Mucosa of rectum (tissue), 2 donors: ENCODE measurements around the gene CD200.
A peak's percentile ranks its signal among the peaks of the same experiment; 100 is the strongest.

ENCODE experiments used
- H3K27ac ChIP-seq, 2 donors: one replicate each; pipeline ENCODE4 v1.7.0; 2013; ENCODE audit warnings: inconsistent platforms in 2 of 2, low read depth in 2 of 2, low read length in 2 of 2
- H3K27me3 ChIP-seq, 2 donors: one replicate each; pipeline ENCODE4 v1.7.0; 2013; ENCODE audit warnings: low read length in 2 of 2; ENCODE audit not compliant: control insufficient read depth in 2 of 2, insufficient read depth in 2 of 2
- H3K36me3 ChIP-seq, 2 donors: one replicate each; pipeline ENCODE4 v1.7.0; 2013; ENCODE audit warnings: low read length in 2 of 2; ENCODE audit not compliant: control insufficient read depth in 2 of 2, insufficient read depth in 2 of 2
- H3K4me1 ChIP-seq, 2 donors: one replicate each; pipeline ENCODE4 v1.7.0; 2013; ENCODE audit warnings: low read length in 2 of 2, mild to moderate bottlenecking in 1 of 2; ENCODE audit not compliant: control insufficient read depth in 2 of 2, insufficient read depth in 2 of 2
- H3K4me3 ChIP-seq, 2 donors: one replicate each; pipeline ENCODE4 v1.7.0; 2013; ENCODE audit warnings: low read length in 2 of 2
- H3K9ac ChIP-seq, 2 donors: one replicate each; pipeline ENCODE4 v1.7.0; 2013; ENCODE audit warnings: low read length in 2 of 2, low read depth in 1 of 2, mild to moderate bottlenecking in 1 of 2
- H3K9me3 ChIP-seq, 2 donors: one replicate each; pipeline ENCODE4 v1.7.0; 2013; ENCODE audit warnings: low read length in 2 of 2; ENCODE audit not compliant: control insufficient read depth in 2 of 2
- donor health status: healthy.
- donor health status: Normal muscosa, but diverticular disease.

Gene CD200

DNA sequence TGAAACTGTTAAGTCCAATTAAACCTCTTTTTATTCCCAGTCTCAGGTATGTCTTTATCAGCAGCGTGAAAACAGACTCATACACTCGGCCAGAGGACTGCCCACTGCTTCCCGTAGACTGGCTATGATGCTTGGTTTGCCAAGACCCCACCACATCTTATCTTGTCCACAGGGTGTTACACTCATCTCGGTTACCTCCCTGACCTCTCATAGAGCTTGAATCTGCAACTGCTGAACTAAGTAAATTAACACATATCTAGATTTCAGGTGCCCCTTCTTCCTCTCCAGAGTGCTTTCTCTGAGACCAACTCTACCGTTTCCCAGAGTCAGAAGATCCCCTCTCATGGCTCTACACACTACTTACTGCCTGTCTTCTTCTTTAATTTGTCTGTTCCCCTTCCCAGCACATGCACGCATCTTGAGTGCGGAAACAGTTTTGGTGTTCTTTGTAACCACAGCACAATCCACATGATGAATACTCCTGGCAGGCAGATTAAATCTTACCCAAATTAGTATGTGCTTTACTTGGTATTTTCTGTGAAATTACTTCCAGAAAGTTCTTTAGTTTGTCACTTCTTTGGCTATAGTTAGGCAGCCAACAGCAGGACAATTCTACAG lies 49.7 kb downstream of the CD200 start:
- Histone ChIP-seq H3K27ac (no peak overlapping the region), H3K9ac (no peak overlapping the region), H3K9me3 (no peaks in the 10 kb centered on the region), H3K27me3 (no peaks in the 10 kb centered on the region), H3K36me3 (peaks cover 3 to 5% of the 10 kb centered on the region in 2 donors), H3K4me1 (peaks cover 0 to 5% of the 10 kb centered on the region in 2 donors), H3K4me3 (no peak overlapping the region)

DNA sequence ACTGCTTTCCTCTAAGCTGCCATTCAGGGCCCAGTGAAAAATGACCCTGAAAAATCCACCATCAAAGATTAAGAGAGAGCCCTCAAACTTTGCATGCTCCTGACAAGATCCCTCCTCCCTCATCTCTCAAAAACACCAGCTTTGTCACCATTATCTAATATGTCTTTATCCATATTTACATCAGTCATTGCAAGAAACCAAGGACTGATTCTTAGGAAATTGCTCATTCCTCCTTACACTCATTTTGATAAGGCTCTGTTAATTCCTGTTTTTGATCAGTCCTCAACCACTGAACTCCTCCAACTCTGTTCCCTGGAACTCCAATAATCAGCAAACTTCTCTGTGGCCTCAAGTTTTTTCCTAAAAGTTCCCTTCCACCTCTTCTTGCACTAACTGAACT lies 51.8 kb downstream of the CD200 start:
- H3K36me3 ChIP-seq = peaks cover 3 to 5% of the 10 kb centered on the region in 2 donors
- H3K27me3 ChIP-seq = no peaks in the 10 kb centered on the region
- H3K27ac ChIP-seq = no peak overlapping the region
- H3K4me3 ChIP-seq = no peak overlapping the region
- no peak overlapping the region for H3K9ac ChIP-seq
- peaks cover 9 to 15% of the 10 kb centered on the region in 2 donors for H3K4me1 ChIP-seq
- no peaks in the 10 kb centered on the region for H3K9me3 ChIP-seq

DNA sequence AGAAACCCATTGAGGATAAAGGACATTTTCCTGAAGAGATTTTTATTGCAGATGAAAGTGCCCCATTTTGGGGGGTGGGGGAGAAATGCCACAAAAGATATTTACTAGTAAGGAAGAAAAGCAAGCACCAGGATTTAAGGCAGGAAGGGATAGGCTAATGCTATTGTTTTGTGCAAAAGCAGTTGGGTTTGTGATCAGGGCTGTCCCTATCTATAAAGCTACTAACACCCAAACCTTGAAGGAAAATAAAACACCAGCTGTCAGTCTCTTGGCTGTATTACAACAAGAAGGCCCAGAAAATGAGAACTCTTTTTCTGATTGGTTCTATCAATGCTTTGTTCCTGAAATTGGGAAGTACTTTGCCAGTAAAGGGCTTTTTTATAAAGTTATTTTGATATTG lies 56.0 kb downstream of the CD200 start:
- Histone ChIP-seq H3K9me3 (no peaks in the 10 kb centered on the region), H3K9ac (no peak overlapping the region), H3K27me3 (no peaks in the 10 kb centered on the region), H3K27ac (peak overlapping the region; percentile 25 to 63), H3K4me1 (peaks cover 18 to 25% of the 10 kb centered on the region in 2 donors), H3K4me3 (no peak overlapping the region), H3K36me3 (peaks cover 3 to 5% of the 10 kb centered on the region in 2 donors)

DNA sequence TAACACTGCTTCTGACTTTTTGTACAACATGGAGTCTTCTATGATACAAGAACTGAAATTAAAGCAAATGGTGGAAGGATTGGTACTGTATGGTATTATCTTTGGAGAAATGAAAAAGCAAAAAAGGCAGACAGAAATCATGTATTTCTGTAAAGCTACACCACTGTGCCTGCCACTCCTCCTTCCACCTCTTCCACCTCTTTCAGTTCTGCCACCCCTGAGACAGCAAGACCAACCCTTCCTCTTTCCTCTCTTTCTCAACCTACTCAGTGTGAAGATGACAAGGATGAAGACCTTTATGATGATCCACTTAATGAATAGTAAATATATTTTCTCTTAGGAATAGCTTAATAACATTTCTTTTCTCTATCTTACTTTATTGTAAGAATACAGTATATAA lies 57.0 kb downstream of the CD200 start:
- Histone ChIP-seq H3K9ac (no peak overlapping the region), H3K27me3 (no peaks in the 10 kb centered on the region), H3K4me3 (no peak overlapping the region), H3K9me3 (no peaks in the 10 kb centered on the region), H3K27ac (peak overlapping the region in 1 of 2 donors; percentile 25), H3K36me3 (peaks cover 3 to 5% of the 10 kb centered on the region in 2 donors), H3K4me1 (peaks cover 18 to 28% of the 10 kb centered on the region in 2 donors)

DNA sequence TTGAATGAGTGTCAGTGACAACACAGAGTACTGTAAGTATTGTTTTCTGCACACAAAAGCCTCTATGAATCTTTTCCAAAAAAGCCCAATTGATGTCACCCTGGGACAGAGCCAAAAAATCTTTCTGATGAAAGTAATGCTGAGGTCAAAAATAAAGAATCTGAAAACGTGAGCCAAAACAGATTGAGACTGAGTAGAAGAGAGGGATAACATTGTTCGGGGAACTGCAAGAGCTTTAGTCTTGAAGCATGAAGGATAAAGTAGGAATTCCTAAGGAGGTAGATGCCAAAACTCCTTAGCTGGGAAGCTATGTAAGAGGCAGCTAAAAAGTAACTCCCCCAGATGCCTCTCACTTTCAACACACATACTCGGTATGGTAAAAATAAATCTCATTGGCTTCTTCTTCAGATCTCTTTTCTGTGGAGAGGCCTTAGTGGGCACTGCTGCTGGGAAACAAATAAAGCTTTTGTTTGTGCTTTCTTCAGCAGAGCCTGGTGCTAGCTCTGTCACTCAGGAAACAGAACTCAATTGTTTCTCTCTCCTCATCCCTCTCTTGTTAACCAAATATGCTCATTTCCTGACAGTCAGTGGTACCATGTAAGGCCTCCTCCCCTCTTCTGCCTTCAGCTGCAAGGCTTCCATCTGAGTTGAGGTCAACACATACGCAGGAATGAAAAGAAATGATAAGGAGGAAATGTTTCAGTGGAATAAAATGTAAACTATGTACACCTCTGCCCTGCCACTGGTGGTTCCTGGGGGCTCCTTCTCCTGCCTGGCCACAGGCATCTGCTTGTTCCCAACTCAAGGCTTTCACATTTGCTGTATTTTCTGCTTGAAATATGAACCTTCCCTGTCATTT lies 58.1 kb downstream of the CD200 start:
- Histone ChIP-seq H3K4me3 (no peak overlapping the region), H3K27me3 (no peaks in the 10 kb centered on the region), H3K9ac (peak overlapping the region; percentile 0 to 7), H3K9me3 (no peaks in the 10 kb centered on the region), H3K27ac (peak overlapping the region; percentile 46 to 57), H3K36me3 (peaks cover 3 to 4% of the 10 kb centered on the region in 2 donors), H3K4me1 (peaks cover 20 to 28% of the 10 kb centered on the region in 2 donors)

DNA sequence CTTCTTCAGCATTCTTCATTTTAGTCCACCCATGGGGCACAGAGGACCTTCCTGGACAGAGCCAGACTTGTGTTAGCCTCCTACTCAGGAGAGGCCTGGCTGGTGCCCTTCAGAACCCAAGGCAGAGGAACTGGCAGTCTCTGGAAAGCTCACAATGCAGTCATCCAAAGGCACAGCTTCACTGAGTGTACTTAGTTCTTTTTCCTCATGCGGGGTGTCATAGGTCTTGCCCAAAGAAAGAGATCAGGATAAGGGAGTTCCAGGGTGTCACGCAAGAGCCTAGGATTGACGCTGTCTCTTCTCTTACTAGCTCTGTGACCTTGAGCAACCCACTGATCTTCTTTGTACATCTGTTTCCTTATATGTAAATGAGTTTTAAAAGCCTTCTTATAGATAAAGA lies 58.7 kb downstream of the CD200 start:
- peak overlapping the region; percentile 46 to 57 for H3K27ac ChIP-seq
- H3K9ac ChIP-seq = no peak overlapping the region
- no peak overlapping the region for H3K4me3 ChIP-seq
- no peaks in the 10 kb centered on the region for H3K9me3 ChIP-seq
- H3K27me3 ChIP-seq = no peaks in the 10 kb centered on the region
- no peaks in the 10 kb centered on the region for H3K36me3 ChIP-seq
- H3K4me1 ChIP-seq = peaks cover 20 to 28% of the 10 kb centered on the region in 2 donors

DNA sequence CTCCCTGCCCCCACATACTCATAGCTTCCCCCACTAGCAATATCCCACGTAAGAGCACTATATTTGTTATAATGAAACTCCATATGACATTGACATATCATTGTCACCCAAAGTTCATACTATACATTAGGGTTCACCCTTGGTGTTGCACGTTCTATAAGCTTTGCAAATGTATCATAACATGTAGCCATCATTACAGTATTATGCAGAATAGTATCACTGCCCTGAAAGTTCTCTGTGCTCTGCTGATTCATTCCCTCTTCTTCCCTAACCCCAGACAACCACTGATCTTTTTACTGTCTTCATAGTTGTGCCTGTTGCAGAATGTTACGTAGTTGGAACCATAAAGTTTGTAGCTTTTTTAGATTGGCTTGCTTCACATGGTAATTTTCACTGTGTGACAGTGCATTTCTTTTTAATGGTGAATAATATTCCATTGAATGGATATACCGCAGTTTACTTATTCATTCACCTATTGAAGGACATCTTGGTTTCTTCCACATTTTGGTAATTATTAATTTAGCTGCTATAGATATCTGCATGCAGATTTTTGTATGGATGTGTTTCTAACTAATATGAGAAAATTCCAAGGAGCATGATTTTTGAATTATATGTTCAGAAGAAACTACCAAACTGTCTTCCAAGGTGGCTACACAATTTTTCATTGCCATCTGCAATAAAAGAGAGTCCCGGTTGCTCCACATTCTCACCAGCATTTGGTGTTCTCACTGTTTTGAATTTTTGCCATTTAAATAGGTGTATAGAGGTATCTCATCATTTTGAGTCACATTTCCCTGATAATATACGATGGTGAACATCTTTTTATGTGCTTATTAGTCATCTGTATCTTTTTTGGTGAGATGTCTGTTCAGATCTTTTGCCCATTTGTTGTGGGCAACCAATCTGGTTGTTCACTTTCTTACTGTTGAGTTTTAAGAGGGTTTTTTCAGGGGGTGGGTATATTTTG lies 59.7 kb downstream of the CD200 start:
- H3K9ac ChIP-seq = no peak overlapping the region
- no peaks in the 10 kb centered on the region for H3K9me3 ChIP-seq
- no peak overlapping the region for H3K27ac ChIP-seq
- H3K27me3 ChIP-seq = no peaks in the 10 kb centered on the region
- H3K4me3 ChIP-seq = no peak overlapping the region
- peaks cover 20 to 28% of the 10 kb centered on the region in 2 donors for H3K4me1 ChIP-seq
- H3K36me3 ChIP-seq = peaks cover 0 to under 1% of the 10 kb centered on the region in 2 donors

DNA sequence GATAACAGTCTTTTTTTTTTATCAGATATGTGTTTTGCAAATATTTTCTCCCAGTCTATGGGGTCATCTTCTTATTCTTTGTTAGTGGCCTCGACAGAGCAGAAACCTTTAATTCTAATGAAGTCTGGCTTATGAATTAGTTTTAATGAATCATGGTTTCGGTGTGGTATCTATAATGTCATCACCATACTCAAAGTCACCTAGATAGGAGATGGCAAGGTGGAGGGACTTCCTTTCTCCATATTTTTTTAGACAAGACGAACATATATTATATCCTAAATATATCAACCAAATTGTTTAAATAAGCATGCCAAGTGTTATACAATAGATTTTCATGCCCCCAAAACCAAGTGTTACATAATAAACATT lies 60.4 kb downstream of the CD200 start:
- Histone ChIP-seq H3K4me3 (no peak overlapping the region), H3K4me1 (peaks cover 18 to 25% of the 10 kb centered on the region in 2 donors), H3K27me3 (no peaks in the 10 kb centered on the region), H3K9ac (no peak overlapping the region), H3K36me3 (peaks cover 0 to 4% of the 10 kb centered on the region in 2 donors), H3K27ac (no peak overlapping the region), H3K9me3 (no peaks in the 10 kb centered on the region)

DNA sequence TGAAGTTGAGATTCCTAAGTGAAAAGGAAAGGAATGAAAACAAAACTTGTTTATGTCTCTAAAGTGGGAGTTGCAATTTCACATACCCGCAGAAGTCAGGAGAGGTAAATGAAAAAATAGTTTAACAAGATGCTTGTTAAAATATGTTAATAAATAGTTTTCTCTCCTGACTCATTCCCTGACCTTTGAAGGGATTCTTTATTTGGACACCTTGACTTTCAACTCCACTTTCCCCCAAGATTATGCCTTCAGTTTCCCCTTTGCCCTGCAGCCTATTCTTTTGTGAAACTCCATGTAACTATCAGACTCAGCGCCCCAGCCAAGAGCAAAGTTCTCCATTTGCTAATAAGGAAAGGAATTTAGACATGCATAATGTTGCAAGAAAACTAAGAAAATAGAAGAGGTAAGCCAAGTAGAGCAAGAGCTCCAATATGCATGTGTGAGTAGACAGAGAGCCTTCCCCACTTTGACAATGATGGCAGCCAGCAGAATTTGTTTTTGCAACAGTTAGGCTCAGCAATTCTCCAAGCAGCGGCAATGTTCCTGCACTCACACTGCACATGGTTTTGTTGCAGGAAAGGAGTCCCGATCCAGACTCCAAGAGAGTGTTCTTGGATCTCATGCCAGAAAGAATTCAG lies 61.2 kb downstream of the CD200 start:
- peaks cover 0 to 4% of the 10 kb centered on the region in 2 donors for H3K36me3 ChIP-seq
- no peaks in the 10 kb centered on the region for H3K9me3 ChIP-seq
- peaks cover 13 to 17% of the 10 kb centered on the region in 2 donors for H3K4me1 ChIP-seq
- H3K27ac ChIP-seq = no peak overlapping the region
- no peak overlapping the region for H3K4me3 ChIP-seq
- H3K9ac ChIP-seq = no peak overlapping the region
- H3K27me3 ChIP-seq = no peaks in the 10 kb centered on the region
